SK-N-SH treated with all-trans-retinoic acid at 6 μM for 48 hours (cell line): ENCODE measurements around the gene ZBTB38.
A peak's percentile ranks its signal among the peaks of the same experiment; 100 is the strongest.

Source experiments
- ATAC-seq: fragments of 200-7000 bp; cut with Tn5 transposase; 3 replicates; pipeline ENCODE4 v1.9.1; 2020; ENCODE audit warnings: mild to moderate bottlenecking, moderate library complexity
- BACH2 ChIP-seq: fragments of 250-450 bp; sonication (Bioruptor Pico); IDR thresholded peaks from 2 replicates; pipeline ENCODE4 v1.9.0; 2021; ENCODE audit warnings: mild to moderate bottlenecking, borderline replicate concordance
- CSDC2 ChIP-seq: fragments of 250-450 bp; sonication (Bioruptor Pico); IDR thresholded peaks from 2 replicates; pipeline ENCODE4 v1.5.0; 2020; ENCODE audit warnings: mild to moderate bottlenecking, moderate library complexity
- CSRNP3 ChIP-seq: fragments of 250-450 bp; sonication (Bioruptor Pico); IDR thresholded peaks from 2 replicates; pipeline ENCODE4 v1.5.1; 2021; ENCODE audit warnings: mild to moderate bottlenecking, moderate library complexity
- ESRRG ChIP-seq: fragments of 250-450 bp; sonication (Bioruptor Pico); IDR thresholded peaks from 2 replicates; pipeline ENCODE4 v1.6.1; 2021; ENCODE audit warnings: mild to moderate bottlenecking
- GLIS3 ChIP-seq: fragments of 250-450 bp; sonication (Bioruptor Pico); IDR thresholded peaks from 2 replicates; pipeline ENCODE4 v1.5.0; 2020; ENCODE audit warnings: mild to moderate bottlenecking, moderate library complexity
- ISL1 ChIP-seq: fragments of 250-450 bp; sonication (Bioruptor Pico); IDR thresholded peaks from 2 replicates; pipeline ENCODE4 v2.1.2; 2022; ENCODE audit warnings: mild to moderate bottlenecking, moderate library complexity
- OSR1 ChIP-seq: fragments of 250-450 bp; sonication (Bioruptor Pico); IDR thresholded peaks from 2 replicates; pipeline ENCODE4 v1.8.0; 2022; ENCODE audit warnings: moderate library complexity, mild to moderate bottlenecking, inconsistent platforms
- PPARA ChIP-seq: fragments of 250-450 bp; sonication (Bioruptor Pico); IDR thresholded peaks from 2 replicates; pipeline ENCODE4 v1.5.0; 2020; ENCODE audit warnings: mild to moderate bottlenecking, borderline replicate concordance
- RARB ChIP-seq: fragments of 250-450 bp; sonication (Bioruptor Pico); IDR thresholded peaks from 2 replicates; pipeline ENCODE4 v1.8.0; 2021; ENCODE audit warnings: mild to moderate bottlenecking, moderate library complexity
- TCF4 ChIP-seq: fragments of 250-450 bp; sonication (Bioruptor Pico); IDR thresholded peaks from 2 replicates; pipeline ENCODE4 v1.8.0; 2021; ENCODE audit warnings: mild to moderate bottlenecking, moderate library complexity, borderline replicate concordance
- TSHZ2 ChIP-seq: fragments of 250-450 bp; sonication (Bioruptor Pico); IDR thresholded peaks from 2 replicates; pipeline ENCODE4 v1.5.0; 2020; ENCODE audit warnings: mild to moderate bottlenecking, moderate library complexity
- ZC3H10 ChIP-seq: fragments of 250-450 bp; sonication (Bioruptor Pico); IDR thresholded peaks from 2 replicates; pipeline ENCODE4 v1.5.1; 2021; ENCODE audit warnings: mild to moderate bottlenecking, moderate library complexity
- ZFP3 ChIP-seq: fragments of 250-450 bp; sonication (Bioruptor Pico); IDR thresholded peaks from 2 replicates; pipeline ENCODE4 v1.5.0; 2020; ENCODE audit warnings: mild to moderate bottlenecking, moderate library complexity
- ZFP30 ChIP-seq: fragments of 450-650 bp; formaldehyde crosslinking; IDR thresholded peaks from 2 replicates; pipeline ENCODE4 v1.5.0; 2022; ENCODE audit warnings: mild to moderate bottlenecking, moderate library complexity
- ZNF565 ChIP-seq: fragments of 450-650 bp; formaldehyde crosslinking; conservative IDR thresholded peaks from 2 replicates; pipeline ENCODE4 v1.5.0; 2020; ENCODE audit warnings: low read depth, mild to moderate bottlenecking, moderate library complexity
- ZNF70 ChIP-seq: fragments of 450-650 bp; formaldehyde crosslinking; IDR thresholded peaks from 2 replicates; pipeline ENCODE4 v1.5.0; 2020; ENCODE audit warnings: mild to moderate bottlenecking, moderate library complexity
- ZNF8 ChIP-seq: fragments of 450-650 bp; formaldehyde crosslinking; IDR thresholded peaks from 2 replicates; pipeline ENCODE4 v1.5.0; 2020; ENCODE audit warnings: mild to moderate bottlenecking, moderate library complexity
- TF ChIP-seq, protein P1 (sequence below): fragments of 250-450 bp; sonication (Bioruptor Pico); IDR thresholded peaks from 2 replicates; pipeline ENCODE4 v1.5.1; 2020; ENCODE audit warnings: low read depth, mild to moderate bottlenecking, moderate library complexity

The ZBTB38 gene

DNA sequence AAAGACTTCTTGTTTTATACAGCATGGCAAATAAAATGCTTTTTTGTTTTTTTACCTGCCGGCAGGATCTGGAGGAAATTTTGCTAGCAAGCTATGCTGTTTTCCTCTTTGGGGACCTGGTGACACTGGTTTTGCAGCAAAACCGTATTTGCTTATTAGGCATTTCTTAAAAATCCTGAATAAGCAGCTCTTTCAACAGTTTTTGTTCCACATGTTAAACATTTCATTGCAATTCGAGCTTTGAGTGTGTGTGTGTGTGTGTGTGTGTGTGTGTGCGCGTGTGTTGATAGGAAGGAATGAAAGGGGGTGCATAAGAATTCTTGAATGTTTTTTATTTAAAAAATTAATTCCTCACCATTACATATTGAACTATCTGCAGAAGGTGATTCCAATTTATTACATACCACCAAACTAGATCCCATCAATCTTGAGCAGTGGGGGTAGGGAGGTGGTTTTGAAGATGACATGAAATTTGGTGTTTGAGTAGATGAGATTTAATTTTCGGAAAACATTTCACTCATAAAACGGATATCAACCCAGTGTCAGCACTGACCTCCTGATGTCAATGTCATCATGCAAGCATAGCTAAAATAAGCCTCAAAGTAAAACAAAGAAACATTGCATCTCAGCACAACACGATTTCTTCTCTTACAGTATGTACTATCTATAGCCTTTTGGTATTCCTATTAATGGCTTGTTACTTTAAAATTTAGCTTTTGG lies 17.3 kb downstream of the ZBTB38 start (continued):
- TF ChIP-seq TSHZ2 (CRISPR knock-in tag) = no peak

- peak; percentile 80 for ATAC-seq
Measured at GRCh38 chr3:141386126-141386488, 17.8 kb downstream of the ZBTB38 start.

DNA sequence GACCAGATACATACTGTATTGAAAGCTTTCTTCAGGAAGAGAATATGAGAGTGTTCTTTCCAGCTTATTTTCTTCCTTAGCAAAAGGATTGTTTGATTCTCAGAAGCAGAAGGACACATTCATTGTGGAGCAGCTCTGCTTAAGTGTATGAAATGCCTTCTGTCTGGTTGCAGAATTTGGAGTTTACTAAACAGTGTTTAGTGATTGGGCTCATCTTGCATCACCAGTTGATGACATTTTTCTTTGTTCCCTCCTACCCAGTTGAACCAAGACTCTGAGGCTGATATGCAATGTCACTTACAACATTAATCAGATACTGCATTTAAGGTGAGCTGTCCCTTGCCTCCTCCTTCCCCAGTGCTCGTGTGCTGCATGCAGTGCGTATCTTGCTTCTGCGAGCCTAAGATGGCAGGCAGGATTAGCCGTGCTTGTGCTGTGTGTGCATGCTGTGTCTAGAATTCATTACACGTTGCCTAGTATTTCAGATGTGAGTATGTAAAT lies 18.4 kb downstream of the ZBTB38 start:
- TF ChIP-seq ZFP3 (CRISPR knock-in tag) = 0 out of 2 replicates have a peak, but pooled peaks have one; percentile 20
- no peak for TF ChIP-seq ISL1 (CRISPR knock-in tag)
- no peak for TF ChIP-seq TSHZ2 (CRISPR knock-in tag)
- TF ChIP-seq ZNF565 (CRISPR knock-in tag) = no peak
- no peak for TF ChIP-seq PPARA (CRISPR knock-in tag)
- TF ChIP-seq OSR1 (CRISPR knock-in tag) = no peak
- no peak for TF ChIP-seq TCF4 (CRISPR knock-in tag)
- peak; percentile 82 for ATAC-seq

More at GRCh38 chr3:141386126-141386488, 17.8 kb downstream of the ZBTB38 start:
- TF ChIP-seq CSDC2 (CRISPR knock-in tag) (no peak), ZNF8 (CRISPR knock-in tag) (no peak), TSHZ2 (CRISPR knock-in tag) (no peak), ZFP3 (CRISPR knock-in tag) (no peak), ESRRG (CRISPR knock-in tag) (no peak), RARB (CRISPR knock-in tag) (no peak), ZNF70 (CRISPR knock-in tag) (no peak)

DNA sequence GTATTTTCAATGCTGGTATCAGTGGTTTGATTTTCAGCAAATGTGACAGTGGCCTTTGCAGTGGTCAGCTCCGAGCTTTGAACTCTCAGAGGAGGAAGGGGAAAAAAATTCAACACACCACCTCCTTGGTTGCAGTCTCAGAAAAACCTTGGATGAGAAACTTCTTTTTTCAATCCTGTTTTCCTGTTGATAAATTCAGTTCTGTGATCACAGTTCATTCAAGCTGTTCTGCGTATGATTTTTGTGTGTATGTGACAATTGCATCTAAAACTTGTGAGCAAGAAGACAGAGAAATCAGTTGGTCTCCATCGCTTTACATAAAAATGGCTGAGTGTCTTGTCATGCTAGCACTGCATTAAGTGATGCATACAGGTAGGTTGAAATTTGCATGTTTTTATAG lies 19.2 kb downstream of the ZBTB38 start:
- ATAC-seq = no peak
- TF ChIP-seq ZFP30 (CRISPR knock-in tag) (no peak), OSR1 (CRISPR knock-in tag) (no peak), CSRNP3 (CRISPR knock-in tag) (no peak), TSHZ2 (CRISPR knock-in tag) (no peak), TCF4 (CRISPR knock-in tag) (no peak), ZNF70 (CRISPR knock-in tag) (no peak), ZC3H10 (CRISPR knock-in tag) (no peak), GLIS3 (CRISPR knock-in tag) (no peak), BACH2 (CRISPR knock-in tag) (no peak)
- TF ChIP-seq, protein P1, sequence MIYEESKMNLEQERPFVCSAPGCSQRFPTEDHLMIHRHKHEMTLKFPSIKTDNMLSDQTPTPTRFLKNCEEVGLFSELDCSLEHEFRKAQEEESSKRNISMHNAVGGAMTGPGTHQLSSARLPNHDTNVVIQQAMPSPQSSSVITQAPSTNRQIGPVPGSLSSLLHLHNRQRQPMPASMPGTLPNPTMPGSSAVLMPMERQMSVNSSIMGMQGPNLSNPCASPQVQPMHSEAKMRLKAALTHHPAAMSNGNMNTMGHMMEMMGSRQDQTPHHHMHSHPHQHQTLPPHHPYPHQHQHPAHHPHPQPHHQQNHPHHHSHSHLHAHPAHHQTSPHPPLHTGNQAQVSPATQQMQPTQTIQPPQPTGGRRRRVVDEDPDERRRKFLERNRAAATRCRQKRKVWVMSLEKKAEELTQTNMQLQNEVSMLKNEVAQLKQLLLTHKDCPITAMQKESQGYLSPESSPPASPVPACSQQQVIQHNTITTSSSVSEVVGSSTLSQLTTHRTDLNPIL (CRISPR knock-in tag) = no peak
